KG1 (cell line): ENCODE data around the gene ZNF180.
"Not testable (repeated sequence)": the region's sequence is repeated elsewhere in the genome, so short reads cannot be mapped to it uniquely, and the experiment has no call there.

Experiments used
- DNase-seq: peaks from one replicate; lab custom pipeline; 2025; lab: John Stamatoyannopoulos, UW

ZNF180 gene

GRCh38 chr19:44499962-44500949 is at the start of gene ZNF180:
Gene ZNF180 (minus strand): TSS chr19:44500522. CDS start chr19:44497334, 3,188 bp downstream.
- DNase-seq: peak; percentile 99

GRCh38 chr19:44549507-44549906 is 49.2 kb upstream of the ZNF180 start:
- no peak for DNase-seq

- DNase-seq: no peak
These were observed 48.4 kb upstream of the ZNF180 start for GRCh38 chr19:44548736-44549135.

- DNase-seq: no peak
These were observed 43.7 kb upstream of the ZNF180 start for GRCh38 chr19:44544031-44544430.

GRCh38 chr19:44542671-44543070 is 42.3 kb upstream of the ZNF180 start:
- DNase-seq: no peak

- no peak for DNase-seq
These were observed 40.4 kb upstream of the ZNF180 start for GRCh38 chr19:44540736-44541135.

- DNase-seq: no peak
These were observed 39.7 kb upstream of the ZNF180 start for GRCh38 chr19:44539991-44540390.

- DNase-seq: no peak
These were observed 39.0 kb upstream of the ZNF180 start for GRCh38 chr19:44539236-44539826.

GRCh38 chr19:44535361-44535760 is 35.0 kb upstream of the ZNF180 start:
- DNase-seq: not testable (repeated sequence)

GRCh38 chr19:44532819-44533218 is 32.5 kb upstream of the ZNF180 start:
- no peak for DNase-seq

GRCh38 chr19:44530777-44531176 is 30.5 kb upstream of the ZNF180 start:
- no peak for DNase-seq

GRCh38 chr19:44529536-44529935 is 29.2 kb upstream of the ZNF180 start, which contains the start of gene CEACAM20:
Gene CEACAM20 (minus strand): TSS chr19:44529675. CDS start chr19:44529509, 166 bp downstream.
- DNase-seq: no peak

- no peak for DNase-seq
These were observed 27.2 kb upstream of the ZNF180 start for GRCh38 chr19:44527554-44527953.

GRCh38 chr19:44525721-44526430 is 25.6 kb upstream of the ZNF180 start:
- no peak for DNase-seq

- no peak for DNase-seq
These were observed 21.0 kb upstream of the ZNF180 start for GRCh38 chr19:44521370-44521769.

GRCh38 chr19:44517146-44517545 is 16.8 kb upstream of the ZNF180 start:
- no peak for DNase-seq

GRCh38 chr19:44515907-44516306 is 15.6 kb upstream of the ZNF180 start:
- DNase-seq: no peak

- no peak for DNase-seq
These were observed 14.7 kb upstream of the ZNF180 start for GRCh38 chr19:44515031-44515430.

GRCh38 chr19:44512326-44513298 is 12.3 kb upstream of the ZNF180 start:
- peak; percentile 6 for DNase-seq

- no peak for DNase-seq
These were observed 9.2 kb upstream of the ZNF180 start for GRCh38 chr19:44509478-44509877.

- no peak for DNase-seq
These were observed 763 bp downstream of the ZNF180 start for GRCh38 chr19:44499559-44499958.
